ENCODE measurements around the gene SLC24A3.

- TF ChIP-seq POLR2A (IDR thresholded peaks at IDR 0.05) (no peak), CTCF (IDR thresholded peaks at IDR 0.05) (no peak)
Measured at GRCh38 chr20:19750907-19751636, 538.6 kb downstream of the SLC24A3 start.

Measured in heart left ventricle (tissue), 13 donors.